DOHH2 (cell line): ENCODE data around the gene PPP1R14C.

Experiments
- EZH2phosphoT487 ChIP-seq: fragments of 200-600 bp; sonication (generic); IDR thresholded peaks from 2 replicates; pipeline ENCODE4 v1.6.1; 2017; ENCODE audit warnings: borderline replicate concordance, mild to moderate bottlenecking, antibody characterized with exemption, low read length, moderate library complexity, mixed read lengths
- TF ChIP-seq, protein P1 (sequence below): fragments of 200-600 bp; sonication (generic); IDR thresholded peaks from one replicate; pipeline ENCODE4 v1.5.1; 2014; ENCODE audit warnings: antibody characterized with exemption, mild to moderate bottlenecking, low read depth, low read length; ENCODE audit not compliant: poor library complexity, severe bottlenecking

DNA sequence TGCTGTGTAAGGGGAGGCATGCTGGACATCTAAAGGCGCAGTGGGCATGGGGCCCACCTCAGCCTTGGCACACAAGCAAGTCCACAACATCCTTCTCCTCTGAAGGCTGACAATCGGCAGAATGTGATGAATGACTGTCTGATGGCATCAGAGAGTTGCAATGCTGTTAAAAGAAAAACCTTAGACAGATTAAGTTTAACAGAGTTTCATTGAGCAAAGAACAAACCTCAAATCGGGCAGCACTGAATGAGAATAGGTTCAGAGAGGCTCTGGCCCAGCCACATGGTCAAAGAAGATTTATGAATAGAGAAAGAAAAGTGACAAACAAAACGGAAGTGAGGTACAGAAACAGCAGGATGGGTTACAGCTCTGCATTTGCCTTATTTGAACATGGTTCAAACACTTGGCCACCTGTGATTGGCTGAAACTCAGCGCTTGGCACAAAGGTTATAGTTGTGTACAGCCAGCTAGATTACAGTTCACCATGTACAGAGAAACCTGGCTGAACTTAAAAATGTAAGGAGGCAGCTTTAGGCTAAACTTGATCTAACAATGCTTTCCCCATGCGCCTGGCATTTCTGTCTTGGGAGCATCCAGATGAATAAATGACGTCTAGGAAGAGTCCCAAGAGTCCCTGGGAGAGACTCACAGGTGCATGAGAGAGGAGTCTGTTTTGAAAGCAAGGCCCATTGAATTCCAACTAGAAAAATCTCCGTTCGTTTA, 127.6 kb downstream of the PPP1R14C start:
- TF ChIP-seq, protein P1, sequence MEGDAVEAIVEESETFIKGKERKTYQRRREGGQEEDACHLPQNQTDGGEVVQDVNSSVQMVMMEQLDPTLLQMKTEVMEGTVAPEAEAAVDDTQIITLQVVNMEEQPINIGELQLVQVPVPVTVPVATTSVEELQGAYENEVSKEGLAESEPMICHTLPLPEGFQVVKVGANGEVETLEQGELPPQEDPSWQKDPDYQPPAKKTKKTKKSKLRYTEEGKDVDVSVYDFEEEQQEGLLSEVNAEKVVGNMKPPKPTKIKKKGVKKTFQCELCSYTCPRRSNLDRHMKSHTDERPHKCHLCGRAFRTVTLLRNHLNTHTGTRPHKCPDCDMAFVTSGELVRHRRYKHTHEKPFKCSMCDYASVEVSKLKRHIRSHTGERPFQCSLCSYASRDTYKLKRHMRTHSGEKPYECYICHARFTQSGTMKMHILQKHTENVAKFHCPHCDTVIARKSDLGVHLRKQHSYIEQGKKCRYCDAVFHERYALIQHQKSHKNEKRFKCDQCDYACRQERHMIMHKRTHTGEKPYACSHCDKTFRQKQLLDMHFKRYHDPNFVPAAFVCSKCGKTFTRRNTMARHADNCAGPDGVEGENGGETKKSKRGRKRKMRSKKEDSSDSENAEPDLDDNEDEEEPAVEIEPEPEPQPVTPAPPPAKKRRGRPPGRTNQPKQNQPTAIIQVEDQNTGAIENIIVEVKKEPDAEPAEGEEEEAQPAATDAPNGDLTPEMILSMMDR = no peak
- no peak for TF ChIP-seq EZH2phosphoT487
